A549 (cell line): ENCODE results near the gene CHMP2B.

Experiments used
- CHD4 ChIP-seq: fragments of 200-600 bp; sonication (generic); IDR thresholded peaks from 2 replicates; pipeline ENCODE4 v1.6.1; 2016; ENCODE audit warnings: antibody characterized with exemption, mild to moderate bottlenecking, borderline replicate concordance
- RAD21 ChIP-seq, 2 experiments: fragments of >200 bp in 1 of 2; sonication (Bioruptor Twin) in 1 of 2; formaldehyde crosslinking in 1 of 2; IDR thresholded peaks in 1 of 2; conservative IDR thresholded peaks in 1 of 2; 2 replicates in 1 of 2; 3 replicates in 1 of 2; pipeline ENCODE4 v1.6.1; 2012 to 2018; ENCODE audit warnings: inconsistent platforms in 1 of 2

- TF ChIP-seq CHD4, result no peak
- TF ChIP-seq RAD21 (conservative IDR thresholded peaks at IDR 0.05 in 1 of 2, IDR thresholded peaks at IDR 0.05 in 1 of 2), result no peak
Measured at GRCh38 chr3:87272718-87273341, 45.7 kb downstream of the CHMP2B start.
